ENCODE results near the gene GALNTL6.

GALNTL6 gene

DNA sequence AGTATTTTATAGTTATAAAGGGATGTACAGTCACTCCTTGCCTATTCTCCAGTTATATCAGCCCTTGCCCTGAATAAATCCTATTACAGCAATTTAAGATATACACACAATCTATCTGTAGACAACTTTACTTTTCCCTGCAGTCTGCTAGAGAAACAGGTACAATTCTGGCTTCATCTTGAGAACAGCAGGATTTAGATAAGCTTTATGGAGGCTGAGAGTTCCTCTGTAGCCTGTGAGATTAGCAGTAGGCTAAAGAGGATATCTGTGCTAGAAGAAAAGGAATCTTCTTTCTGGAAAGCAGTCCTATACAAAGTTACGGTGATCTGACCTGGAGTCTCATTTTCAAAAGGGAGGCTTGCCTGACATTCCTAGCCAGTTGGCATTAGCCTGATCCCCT is 290.3 kb downstream of the GALNTL6 start:
- Histone ChIP-seq H3K4me3 (ENCODE audit: extremely low read depth, insufficient read depth, low read length, poor library complexity, severe bottlenecking) (no peak overlapping the region), H3K36me3 (ENCODE audit: control insufficient read depth, insufficient read depth, low read length) (no peaks in the 10 kb centered on the region), H3K4me1 (ENCODE audit: control insufficient read depth, insufficient read depth, low read length, poor library complexity, severe bottlenecking) (no peaks in the 10 kb centered on the region), H3K9me3 (ENCODE audit: control insufficient read depth, low read length) (no peaks in the 10 kb centered on the region), H3K27ac (ENCODE audit: low read depth, low read length, severe bottlenecking) (no peak overlapping the region)
- WGBS, 2 experiments (ENCODE audit: insufficient coverage in 2 of 2) = 75 to 91% methylated on average over 1 of the region's 1 CpG

DNA sequence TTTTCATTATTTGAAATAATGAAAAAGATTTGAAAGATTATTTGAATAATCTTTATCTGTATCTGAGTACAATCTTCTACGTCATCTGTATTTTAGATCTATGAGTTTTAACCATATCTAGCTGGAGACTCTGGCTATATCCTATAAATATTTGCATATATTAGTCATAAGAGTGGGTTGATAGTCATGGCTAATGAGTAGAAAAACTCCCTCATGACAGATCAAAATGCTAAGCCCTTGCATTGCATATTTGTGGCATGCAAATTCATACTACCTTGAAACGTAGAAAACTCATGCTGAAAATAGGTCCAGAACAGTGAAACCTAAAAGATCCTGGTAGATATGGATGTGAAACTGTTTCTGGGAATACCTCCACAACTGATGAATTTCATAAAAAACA is 291.3 kb downstream of the GALNTL6 start:
- WGBS, 2 experiments (ENCODE audit: insufficient coverage in 2 of 2) = no CpG with 5 or more reads among the region's 2 CpGs
- no peak overlapping the region for H3K27ac ChIP-seq (ENCODE audit: low read depth, low read length, severe bottlenecking)
- no peak overlapping the region for H3K4me3 ChIP-seq (ENCODE audit: extremely low read depth, insufficient read depth, low read length, poor library complexity, severe bottlenecking)
- no peaks in the 10 kb centered on the region for H3K9me3 ChIP-seq (ENCODE audit: control insufficient read depth, low read length)
- H3K4me1 ChIP-seq (ENCODE audit: control insufficient read depth, insufficient read depth, low read length, poor library complexity, severe bottlenecking) = no peaks in the 10 kb centered on the region
- no peaks in the 10 kb centered on the region for H3K36me3 ChIP-seq (ENCODE audit: control insufficient read depth, insufficient read depth, low read length)

DNA sequence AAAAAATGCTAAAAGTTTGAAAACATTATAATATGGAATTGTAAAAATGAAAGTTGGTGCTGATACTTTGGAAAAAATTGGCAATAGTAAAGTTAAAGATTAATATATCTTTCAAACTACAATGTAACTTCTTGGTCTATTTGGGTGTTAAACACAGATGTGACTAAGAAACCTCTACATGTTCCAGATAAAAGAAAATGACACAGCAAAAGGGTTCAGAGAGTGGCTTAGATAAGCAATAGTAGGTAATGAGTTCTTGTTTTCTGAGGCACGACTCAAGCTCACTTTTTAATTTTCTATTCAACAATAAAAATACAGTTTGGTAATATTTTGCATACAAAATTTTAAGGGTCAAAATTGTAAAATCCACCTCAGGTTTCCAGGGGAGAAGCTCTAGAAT is 292.7 kb downstream of the GALNTL6 start:
- H3K36me3 ChIP-seq (ENCODE audit: control insufficient read depth, insufficient read depth, low read length) = no peaks in the 10 kb centered on the region
- no peaks in the 10 kb centered on the region for H3K4me1 ChIP-seq (ENCODE audit: control insufficient read depth, insufficient read depth, low read length, poor library complexity, severe bottlenecking)
- H3K9me3 ChIP-seq (ENCODE audit: control insufficient read depth, low read length) = no peaks in the 10 kb centered on the region
- H3K4me3 ChIP-seq (ENCODE audit: extremely low read depth, insufficient read depth, low read length, poor library complexity, severe bottlenecking) = no peak overlapping the region
- no peak overlapping the region for H3K27ac ChIP-seq (ENCODE audit: low read depth, low read length, severe bottlenecking)
- no CpG with 5 or more reads among the region's 1 CpG for WGBS, 2 experiments (ENCODE audit: insufficient coverage in 2 of 2)

DNA sequence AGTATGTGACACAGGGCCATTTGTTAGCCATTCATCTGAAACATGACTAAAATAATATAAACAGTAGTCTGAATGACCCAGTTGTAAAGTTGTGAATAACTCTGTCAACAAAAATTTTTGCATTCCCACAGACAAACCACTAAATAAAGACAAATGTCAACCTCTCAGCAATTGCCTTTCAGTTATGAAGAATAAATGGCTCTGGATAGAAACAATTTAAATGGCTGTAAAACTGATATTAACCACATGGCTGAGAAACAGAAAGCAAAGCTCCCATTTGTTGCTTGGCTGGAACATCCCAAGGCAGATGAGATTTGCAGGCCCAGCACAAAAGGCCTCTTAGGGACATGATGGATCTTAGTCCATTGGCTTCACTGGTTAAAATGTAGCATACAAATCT is 296.3 kb downstream of the GALNTL6 start:
- H3K4me1 ChIP-seq (ENCODE audit: control insufficient read depth, insufficient read depth, low read length, poor library complexity, severe bottlenecking) = no peaks in the 10 kb centered on the region
- H3K27ac ChIP-seq (ENCODE audit: low read depth, low read length, severe bottlenecking) = no peak overlapping the region
- no peak overlapping the region for H3K4me3 ChIP-seq (ENCODE audit: extremely low read depth, insufficient read depth, low read length, poor library complexity, severe bottlenecking)
- no peaks in the 10 kb centered on the region for H3K36me3 ChIP-seq (ENCODE audit: control insufficient read depth, insufficient read depth, low read length)
- H3K9me3 ChIP-seq (ENCODE audit: control insufficient read depth, low read length) = no peaks in the 10 kb centered on the region

DNA sequence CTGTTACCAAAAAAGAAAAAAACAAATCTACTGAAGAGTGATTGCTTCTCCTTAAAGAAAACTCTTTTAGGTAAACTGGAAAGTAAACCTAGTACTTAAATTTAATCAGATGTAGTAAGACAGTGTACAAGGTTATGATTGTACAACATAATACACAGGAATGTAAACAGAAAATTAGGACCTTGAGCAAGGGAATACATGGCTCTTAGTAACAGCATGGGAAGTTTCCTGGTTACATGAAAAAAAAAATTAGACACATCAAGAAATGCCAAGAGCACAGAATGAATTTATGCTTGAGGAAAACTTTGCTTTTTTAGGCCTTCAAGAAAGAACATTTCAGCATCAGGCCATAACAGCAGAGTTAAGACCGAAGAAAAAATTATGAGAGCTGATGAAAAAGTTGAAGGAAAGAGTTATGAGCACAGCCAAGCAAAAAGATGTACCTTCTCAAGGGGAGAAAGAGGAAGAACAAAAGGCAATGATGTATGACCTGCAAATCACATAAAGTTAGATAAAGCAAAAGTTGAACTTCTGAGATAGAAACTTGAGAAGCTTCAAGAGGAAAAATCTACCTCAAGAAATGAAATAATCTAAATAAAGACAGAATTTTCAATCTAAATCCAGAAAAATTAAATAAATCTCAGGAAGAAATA is 311.6 kb downstream of the GALNTL6 start:
- Histone ChIP-seq H3K36me3 (ENCODE audit: control insufficient read depth, insufficient read depth, low read length) (no peaks in the 10 kb centered on the region), H3K4me3 (ENCODE audit: extremely low read depth, insufficient read depth, low read length, poor library complexity, severe bottlenecking) (no peak overlapping the region), H3K9me3 (ENCODE audit: control insufficient read depth, low read length) (no peaks in the 10 kb centered on the region), H3K27ac (ENCODE audit: low read depth, low read length, severe bottlenecking) (no peak overlapping the region), H3K4me1 (ENCODE audit: control insufficient read depth, insufficient read depth, low read length, poor library complexity, severe bottlenecking) (no peaks in the 10 kb centered on the region)
- 100% methylated on average over 1 of the region's 1 CpG; no CpG with 5 or more reads in 1 of the 2 experiments for WGBS, 2 experiments (ENCODE audit: insufficient coverage in 2 of 2)

DNA sequence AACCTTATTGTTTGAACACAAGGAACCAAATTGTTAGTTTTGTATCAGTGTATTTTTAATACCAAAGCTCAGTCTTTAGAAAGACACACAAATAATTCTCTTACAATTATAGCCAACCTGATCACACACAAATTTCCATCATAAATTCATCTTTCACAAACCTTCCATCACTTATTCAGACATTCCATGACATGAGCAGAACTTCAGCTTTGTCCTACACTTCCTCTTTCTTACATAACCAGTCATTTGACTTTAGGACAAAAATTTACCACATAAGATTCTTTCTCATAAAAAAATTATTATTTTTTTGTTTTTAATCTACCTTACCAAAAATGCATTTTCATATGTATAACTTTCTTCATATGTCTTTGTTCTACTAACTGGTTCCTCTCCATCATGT is 312.2 kb downstream of the GALNTL6 start:
- Histone ChIP-seq H3K4me3 (ENCODE audit: extremely low read depth, insufficient read depth, low read length, poor library complexity, severe bottlenecking) (no peak overlapping the region), H3K36me3 (ENCODE audit: control insufficient read depth, insufficient read depth, low read length) (no peaks in the 10 kb centered on the region), H3K27ac (ENCODE audit: low read depth, low read length, severe bottlenecking) (no peak overlapping the region), H3K4me1 (ENCODE audit: control insufficient read depth, insufficient read depth, low read length, poor library complexity, severe bottlenecking) (no peaks in the 10 kb centered on the region), H3K9me3 (ENCODE audit: control insufficient read depth, low read length) (no peaks in the 10 kb centered on the region)

DNA sequence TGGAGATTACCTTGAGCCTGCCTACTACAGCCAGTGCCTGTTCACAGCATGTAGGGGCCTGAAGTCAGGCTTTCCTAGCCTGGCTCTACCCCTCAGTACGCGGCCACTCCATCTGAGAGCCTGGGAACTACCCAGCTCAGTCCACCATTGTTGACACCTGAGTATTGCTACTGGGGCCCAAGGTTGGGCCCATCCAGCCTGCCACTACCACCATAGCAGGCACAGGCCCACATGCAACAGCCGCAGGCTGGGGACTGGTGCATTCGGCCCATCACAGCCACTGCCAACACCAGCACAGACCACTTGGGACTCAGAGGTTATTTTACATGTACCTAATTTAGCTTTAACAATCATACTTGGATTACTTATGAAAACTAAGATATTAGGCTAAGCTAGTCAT is 314.0 kb downstream of the GALNTL6 start:
- H3K9me3 ChIP-seq (ENCODE audit: control insufficient read depth, low read length) = no peaks in the 10 kb centered on the region
- no peaks in the 10 kb centered on the region for H3K36me3 ChIP-seq (ENCODE audit: control insufficient read depth, insufficient read depth, low read length)
- no peaks in the 10 kb centered on the region for H3K4me1 ChIP-seq (ENCODE audit: control insufficient read depth, insufficient read depth, low read length, poor library complexity, severe bottlenecking)
- 100% methylated on average over 2 to 3 of the region's 4 CpGs for WGBS, 2 experiments (ENCODE audit: insufficient coverage in 2 of 2)
- no peak overlapping the region for H3K4me3 ChIP-seq (ENCODE audit: extremely low read depth, insufficient read depth, low read length, poor library complexity, severe bottlenecking)
- H3K27ac ChIP-seq (ENCODE audit: low read depth, low read length, severe bottlenecking) = no peak overlapping the region

DNA sequence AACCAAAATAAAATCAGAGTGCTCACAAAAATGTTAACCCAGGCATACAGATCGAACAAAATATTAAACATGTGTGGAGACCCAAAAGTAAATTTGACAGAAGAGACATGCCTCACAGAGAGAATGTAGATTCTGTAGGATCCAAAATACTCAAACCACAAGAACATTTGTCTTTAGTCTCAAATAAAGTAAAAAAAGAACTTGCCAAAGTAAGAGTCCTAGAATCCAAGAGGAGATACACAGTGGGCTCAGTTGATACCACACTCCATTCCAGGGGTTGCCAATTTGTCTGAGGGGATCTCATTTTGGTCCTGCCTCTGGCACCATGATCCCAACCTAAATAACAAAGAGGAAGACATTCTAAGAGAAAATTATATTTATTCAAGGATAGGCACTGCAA is 316.4 kb downstream of the GALNTL6 start:
- H3K4me3 ChIP-seq (ENCODE audit: extremely low read depth, insufficient read depth, low read length, poor library complexity, severe bottlenecking) = no peak overlapping the region
- H3K4me1 ChIP-seq (ENCODE audit: control insufficient read depth, insufficient read depth, low read length, poor library complexity, severe bottlenecking) = no peaks in the 10 kb centered on the region
- 75% methylated on average over 1 of the region's 1 CpG; no CpG with 5 or more reads in 1 of the 2 experiments for WGBS, 2 experiments (ENCODE audit: insufficient coverage in 2 of 2)
- no peaks in the 10 kb centered on the region for H3K9me3 ChIP-seq (ENCODE audit: control insufficient read depth, low read length)
- no peak overlapping the region for H3K27ac ChIP-seq (ENCODE audit: low read depth, low read length, severe bottlenecking)
- H3K36me3 ChIP-seq (ENCODE audit: control insufficient read depth, insufficient read depth, low read length) = no peaks in the 10 kb centered on the region

DNA sequence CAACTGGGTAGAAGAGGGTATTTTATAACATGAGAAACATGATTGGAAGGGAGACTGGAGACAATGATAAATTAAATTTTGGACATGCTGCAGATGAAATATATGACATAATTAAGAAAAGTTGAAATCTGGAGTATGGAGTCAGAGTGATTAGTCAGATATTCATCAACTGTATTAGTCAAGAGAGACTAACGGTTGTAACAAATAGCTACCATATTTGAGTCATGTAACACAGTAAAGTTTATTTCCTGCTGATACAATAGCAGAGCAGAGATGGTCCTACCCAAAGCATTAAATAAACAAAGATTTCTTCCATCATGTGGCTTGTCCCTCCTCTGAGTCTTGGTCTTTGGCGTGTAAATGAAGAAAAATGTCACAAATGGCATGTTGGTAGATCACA is 321.3 kb downstream of the GALNTL6 start:
- whole genome bisulfite sequencing, 2 experiments (ENCODE audit: insufficient coverage in 2 of 2) = 100% methylated on average over 1 of the region's 2 CpGs; no CpG with 5 or more reads in 1 of the 2 experiments
- H3K27ac ChIP-seq (ENCODE audit: low read depth, low read length, severe bottlenecking) = no peak overlapping the region
- H3K36me3 ChIP-seq (ENCODE audit: control insufficient read depth, insufficient read depth, low read length) = no peaks in the 10 kb centered on the region
- no peaks in the 10 kb centered on the region for H3K4me1 ChIP-seq (ENCODE audit: control insufficient read depth, insufficient read depth, low read length, poor library complexity, severe bottlenecking)
- H3K9me3 ChIP-seq (ENCODE audit: control insufficient read depth, low read length) = no peaks in the 10 kb centered on the region
- no peak overlapping the region for H3K4me3 ChIP-seq (ENCODE audit: extremely low read depth, insufficient read depth, low read length, poor library complexity, severe bottlenecking)

DNA sequence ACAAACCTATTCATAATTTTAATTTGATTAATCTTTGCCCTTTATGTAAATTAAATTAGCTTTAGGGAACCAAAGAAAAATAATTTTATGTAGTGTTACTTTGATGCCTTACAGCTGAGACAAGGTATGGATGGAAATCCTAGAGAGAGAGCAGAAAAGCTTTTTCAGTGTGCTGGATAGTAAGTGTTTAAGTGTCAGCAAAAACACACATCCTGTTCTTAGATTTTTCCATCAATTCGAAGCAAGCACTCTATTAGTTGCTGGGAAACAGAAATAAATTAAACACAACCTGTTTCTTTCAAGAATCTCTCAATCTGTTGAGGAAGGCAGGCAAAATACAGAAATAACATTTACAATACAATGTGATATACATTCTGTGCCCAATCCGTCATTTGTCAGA is 327.8 kb downstream of the GALNTL6 start:
- no peaks in the 10 kb centered on the region for H3K9me3 ChIP-seq (ENCODE audit: control insufficient read depth, low read length)
- no CpG with 5 or more reads among the region's 2 CpGs for WGBS, 2 experiments (ENCODE audit: insufficient coverage in 2 of 2)
- peaks cover 13% of the 10 kb centered on the region for H3K4me1 ChIP-seq (ENCODE audit: control insufficient read depth, insufficient read depth, low read length, poor library complexity, severe bottlenecking)
- no peak overlapping the region for H3K4me3 ChIP-seq (ENCODE audit: extremely low read depth, insufficient read depth, low read length, poor library complexity, severe bottlenecking)
- no peaks in the 10 kb centered on the region for H3K36me3 ChIP-seq (ENCODE audit: control insufficient read depth, insufficient read depth, low read length)
- H3K27ac ChIP-seq (ENCODE audit: low read depth, low read length, severe bottlenecking) = no peak overlapping the region

DNA sequence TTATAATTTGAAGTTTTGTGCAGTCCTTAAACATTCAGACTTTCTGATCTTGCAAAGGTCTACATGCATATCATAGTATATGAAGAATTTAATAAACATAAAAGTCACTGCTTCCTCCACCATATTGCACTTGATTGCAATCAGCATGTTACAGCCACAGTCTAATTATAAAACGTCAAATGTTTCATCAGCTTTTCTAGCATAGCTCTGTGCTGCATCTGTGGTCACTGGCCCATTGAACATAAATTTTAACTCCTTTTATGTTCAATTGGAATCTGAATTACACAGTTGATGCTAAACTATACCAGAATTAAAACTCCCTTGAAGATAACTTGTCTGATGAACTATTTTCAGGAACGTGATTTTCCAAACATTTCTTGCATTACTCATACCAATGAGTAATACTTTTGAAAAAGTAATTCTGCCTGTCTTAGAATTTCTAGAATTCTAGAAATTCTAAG is 329.1 kb downstream of the GALNTL6 start:
- H3K36me3 ChIP-seq (ENCODE audit: control insufficient read depth, insufficient read depth, low read length) = no peaks in the 10 kb centered on the region
- no peaks in the 10 kb centered on the region for H3K9me3 ChIP-seq (ENCODE audit: control insufficient read depth, low read length)
- H3K27ac ChIP-seq (ENCODE audit: low read depth, low read length, severe bottlenecking) = no peak overlapping the region
- H3K4me1 ChIP-seq (ENCODE audit: control insufficient read depth, insufficient read depth, low read length, poor library complexity, severe bottlenecking) = peaks cover 13% of the 10 kb centered on the region
- WGBS, 2 experiments (ENCODE audit: insufficient coverage in 2 of 2) = 100% methylated on average over 1 of the region's 2 CpGs
- no peak overlapping the region for H3K4me3 ChIP-seq (ENCODE audit: extremely low read depth, insufficient read depth, low read length, poor library complexity, severe bottlenecking)
